ENCODE measurements around the gene NIPAL3.

- TF ChIP-seq POLR2A (IDR thresholded peaks at IDR 0.05; ENCODE audit: low read length): no peak
- TF ChIP-seq GATA1 (IDR thresholded peaks at IDR 0.05; ENCODE audit: low read depth, low read length): no peak
These were observed 61.0 kb downstream of the NIPAL3 start for GRCh38 chr1:24476571-24476970.
